Measurements from ENCODE around the gene FMO1.

DNA sequence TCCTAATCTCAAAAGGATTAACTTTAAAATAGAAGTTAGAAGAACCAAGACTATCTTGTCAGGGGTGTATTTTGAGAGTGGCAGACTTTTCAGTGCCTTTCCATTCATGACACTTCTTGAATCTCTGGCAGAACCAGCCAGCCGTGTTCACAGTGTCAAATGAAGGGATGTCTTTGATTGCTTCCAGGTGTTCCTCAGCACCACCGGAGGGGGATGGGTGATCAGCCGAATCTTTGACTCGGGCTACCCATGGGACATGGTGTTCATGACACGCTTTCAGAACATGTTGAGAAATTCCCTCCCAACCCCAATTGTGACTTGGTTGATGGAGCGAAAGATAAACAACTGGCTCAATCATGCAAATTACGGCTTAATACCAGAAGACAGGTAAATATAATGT, 32.3 kb downstream of the FMO1 start:
- TF ChIP-seq POLR2A (IDR thresholded peaks at IDR 0.05), result no peak
- TF ChIP-seq, protein P1, sequence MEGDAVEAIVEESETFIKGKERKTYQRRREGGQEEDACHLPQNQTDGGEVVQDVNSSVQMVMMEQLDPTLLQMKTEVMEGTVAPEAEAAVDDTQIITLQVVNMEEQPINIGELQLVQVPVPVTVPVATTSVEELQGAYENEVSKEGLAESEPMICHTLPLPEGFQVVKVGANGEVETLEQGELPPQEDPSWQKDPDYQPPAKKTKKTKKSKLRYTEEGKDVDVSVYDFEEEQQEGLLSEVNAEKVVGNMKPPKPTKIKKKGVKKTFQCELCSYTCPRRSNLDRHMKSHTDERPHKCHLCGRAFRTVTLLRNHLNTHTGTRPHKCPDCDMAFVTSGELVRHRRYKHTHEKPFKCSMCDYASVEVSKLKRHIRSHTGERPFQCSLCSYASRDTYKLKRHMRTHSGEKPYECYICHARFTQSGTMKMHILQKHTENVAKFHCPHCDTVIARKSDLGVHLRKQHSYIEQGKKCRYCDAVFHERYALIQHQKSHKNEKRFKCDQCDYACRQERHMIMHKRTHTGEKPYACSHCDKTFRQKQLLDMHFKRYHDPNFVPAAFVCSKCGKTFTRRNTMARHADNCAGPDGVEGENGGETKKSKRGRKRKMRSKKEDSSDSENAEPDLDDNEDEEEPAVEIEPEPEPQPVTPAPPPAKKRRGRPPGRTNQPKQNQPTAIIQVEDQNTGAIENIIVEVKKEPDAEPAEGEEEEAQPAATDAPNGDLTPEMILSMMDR (IDR thresholded peaks at IDR 0.05), result no peak

All from uterus (tissue), 2 donors.